NCI-H1417 (cell line): ENCODE measurements around the gene CNTN5.

Source experiments
- DNase-seq, 3 experiments: peaks; one replicate each; lab custom pipeline; 2025; lab: John Stamatoyannopoulos, UW

The CNTN5 gene

DNA sequence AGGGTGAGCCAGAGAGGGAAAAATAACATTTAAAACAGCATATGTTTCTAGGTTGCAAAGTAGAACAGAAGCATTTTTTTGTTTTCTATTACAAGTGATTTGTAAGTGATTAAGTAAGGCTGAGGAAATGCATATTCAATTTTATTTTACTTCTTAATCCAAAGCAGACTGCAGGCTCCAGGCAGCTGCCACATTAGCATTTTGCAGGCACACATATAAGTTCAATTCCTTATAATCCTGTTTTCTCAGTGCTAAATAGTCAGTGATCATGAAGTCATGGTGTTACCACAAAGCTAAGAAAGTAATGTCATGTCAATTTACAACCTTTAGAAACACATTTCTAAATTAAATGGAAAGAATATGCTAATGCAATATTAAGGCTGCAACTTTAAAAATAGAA lies 149.8 kb downstream of the CNTN5 start:
- DNase-seq, result no peak

DNA sequence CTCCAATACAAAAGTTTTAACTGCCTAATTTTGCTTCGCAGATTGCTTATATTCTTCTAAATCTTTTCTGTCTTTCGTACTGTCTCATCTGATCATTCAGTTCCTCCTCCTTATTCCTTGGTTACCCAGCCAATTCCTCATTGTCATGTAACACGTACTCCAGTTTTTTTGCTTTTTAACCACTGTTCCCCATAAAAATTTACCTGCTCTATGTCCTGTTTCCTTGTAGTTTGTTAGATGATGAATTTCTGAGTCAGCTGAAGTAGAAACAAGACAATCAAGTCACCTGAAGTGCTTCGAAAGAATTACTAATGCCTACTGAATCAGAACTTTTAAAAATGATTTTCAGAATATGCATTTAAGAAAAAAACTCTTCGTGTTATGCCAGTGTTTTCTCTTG lies 150.6 kb downstream of the CNTN5 start:
- no peak for DNase-seq

DNA sequence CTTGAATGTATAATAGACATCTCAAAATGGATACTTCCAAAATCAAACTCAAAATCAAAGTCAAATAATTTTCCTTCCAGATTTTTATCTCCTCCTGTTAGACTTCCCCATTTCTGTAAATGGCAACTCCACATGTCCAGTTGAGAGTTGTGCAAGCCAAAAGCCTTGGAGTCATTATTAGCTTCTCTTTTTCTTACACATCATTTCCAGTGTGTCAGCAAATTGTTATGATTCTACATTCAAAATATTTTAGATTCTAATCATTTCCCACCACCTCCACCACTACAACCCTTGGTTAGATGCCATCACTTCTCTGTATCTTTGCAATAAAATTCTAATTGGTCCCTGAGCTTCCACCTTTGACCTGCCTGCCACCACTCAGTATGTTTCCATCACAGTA lies 155.7 kb downstream of the CNTN5 start:
- no peak for DNase-seq

DNA sequence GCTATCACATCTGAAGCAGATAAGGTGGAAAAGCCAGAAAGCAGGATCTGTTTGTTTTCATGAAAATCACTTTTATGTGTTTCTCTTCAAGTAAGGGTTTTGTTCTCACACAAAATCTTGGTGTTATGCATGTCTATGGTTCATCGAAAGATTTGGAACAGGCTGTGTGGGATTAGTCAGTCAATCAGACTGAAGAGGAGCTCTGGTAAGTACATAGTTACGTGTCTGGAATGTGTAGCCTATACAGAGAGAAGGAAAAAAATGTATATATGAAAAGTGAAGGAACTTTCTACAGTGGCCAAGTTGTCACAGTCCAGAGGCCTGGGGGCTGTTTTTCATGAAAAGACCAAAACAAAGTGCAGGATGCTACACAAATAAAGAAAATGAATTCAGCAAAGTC lies 156.7 kb downstream of the CNTN5 start:
- no peak for DNase-seq

DNA sequence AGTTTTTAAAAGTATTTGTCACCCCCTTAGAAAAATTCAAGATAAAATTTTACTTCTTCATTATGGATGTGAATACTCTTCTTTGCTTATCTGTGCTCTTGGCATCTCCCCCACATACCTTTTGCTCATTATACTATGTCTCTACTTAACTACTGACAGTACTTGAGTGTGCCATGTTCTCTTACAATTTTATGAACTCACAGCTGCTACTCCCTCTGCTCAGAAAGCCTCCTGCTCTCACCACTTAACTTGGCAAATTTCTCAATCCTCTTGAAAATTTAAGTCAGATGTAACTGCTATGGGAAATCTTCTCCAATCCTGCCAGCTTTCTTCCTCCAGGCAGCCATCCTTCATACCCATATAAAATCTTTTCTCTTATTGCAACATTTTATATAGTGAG lies 163.4 kb downstream of the CNTN5 start:
- no peak for DNase-seq

DNA sequence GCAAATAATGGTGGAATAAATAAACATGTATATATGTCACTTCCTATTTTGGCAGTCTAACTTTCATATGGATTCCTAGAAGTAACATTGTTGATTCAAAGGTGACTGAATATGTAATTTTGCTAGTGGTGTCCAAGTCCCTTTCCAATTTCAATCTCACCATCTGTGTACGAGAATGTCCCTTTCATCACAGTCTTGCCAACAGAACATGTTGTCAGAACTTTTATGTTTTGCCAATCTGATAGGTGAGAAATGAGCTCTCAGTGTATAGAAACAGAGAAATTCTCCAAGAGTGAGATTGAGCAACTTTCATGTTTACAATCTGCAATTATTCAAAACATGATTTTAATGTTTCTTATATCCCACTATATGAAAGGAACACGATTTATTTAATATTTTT lies 167.5 kb downstream of the CNTN5 start:
- DNase-seq, result no peak

DNA sequence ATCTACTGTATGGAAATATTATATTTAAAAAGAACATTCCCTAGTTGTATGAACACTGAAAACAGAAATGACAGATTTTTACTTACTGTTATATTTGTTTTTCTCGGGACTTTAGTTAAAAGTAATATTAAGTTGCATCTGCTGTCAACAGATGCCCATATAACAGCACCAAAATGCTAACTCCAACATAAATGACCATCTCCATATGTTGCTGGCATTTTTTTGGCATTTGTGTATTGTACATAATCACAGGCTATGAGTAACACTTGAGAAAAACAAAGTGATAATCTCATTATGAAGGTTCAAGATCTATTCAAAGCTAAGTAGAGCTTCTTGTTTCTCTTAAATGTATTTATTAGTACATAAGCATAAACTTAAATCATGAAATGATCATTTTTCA lies 172.0 kb downstream of the CNTN5 start:
- no peak for DNase-seq

DNA sequence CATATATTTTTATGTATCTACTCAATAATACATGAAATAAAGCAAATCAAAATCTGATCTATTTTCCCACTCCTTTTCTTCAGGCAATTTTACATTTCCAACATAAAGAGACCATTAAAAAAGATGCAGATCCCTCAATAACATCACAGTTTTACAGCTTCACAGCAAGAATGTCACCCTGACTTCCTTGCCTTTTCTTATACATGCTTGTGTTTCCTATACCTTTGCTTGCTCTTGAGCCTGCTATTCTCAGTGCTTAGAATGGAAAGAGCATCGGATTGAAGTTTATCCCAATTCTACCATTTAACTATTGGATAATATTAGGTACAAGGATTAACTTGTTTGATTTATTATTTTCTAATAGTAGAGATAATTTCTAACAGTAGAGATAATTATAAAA lies 176.7 kb downstream of the CNTN5 start:
- DNase-seq, result no peak

DNA sequence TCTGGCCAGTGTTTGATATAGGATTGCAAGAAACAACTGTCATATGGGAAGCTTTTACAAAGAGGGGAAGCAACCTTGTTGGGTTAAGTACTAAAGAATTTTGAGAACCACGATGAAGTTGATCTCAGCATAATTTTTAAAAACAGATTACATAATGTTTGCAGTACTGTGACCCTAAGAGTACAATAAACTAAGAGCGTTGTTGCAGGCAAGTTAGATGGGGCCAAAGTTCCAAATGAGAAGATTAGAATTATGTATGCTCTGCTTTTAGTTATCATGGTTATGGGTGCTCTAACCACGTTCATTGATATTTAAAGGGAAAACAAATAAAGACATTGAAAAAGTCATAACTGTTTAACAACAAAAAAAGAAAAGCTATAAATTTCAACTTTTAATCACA lies 177.5 kb downstream of the CNTN5 start:
- DNase-seq, result no peak

DNA sequence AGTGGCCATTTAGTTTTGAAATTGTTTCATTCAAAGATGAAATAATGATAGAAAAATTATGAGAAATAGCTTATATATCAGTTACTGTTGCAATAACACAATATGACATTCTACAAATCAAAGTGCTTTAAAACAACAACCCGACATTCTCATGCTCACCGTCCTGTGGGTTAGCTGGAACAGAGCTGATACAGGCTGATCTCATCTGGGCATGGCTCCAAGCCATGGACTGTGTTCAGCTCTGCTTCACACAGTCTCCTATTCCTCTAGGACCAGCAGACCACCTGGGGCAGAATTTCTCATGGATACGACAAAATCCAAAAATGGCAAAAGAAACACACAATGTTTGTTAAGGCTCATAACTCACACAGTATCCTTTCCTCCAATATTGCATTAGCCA lies 178.6 kb downstream of the CNTN5 start:
- no peak for DNase-seq

DNA sequence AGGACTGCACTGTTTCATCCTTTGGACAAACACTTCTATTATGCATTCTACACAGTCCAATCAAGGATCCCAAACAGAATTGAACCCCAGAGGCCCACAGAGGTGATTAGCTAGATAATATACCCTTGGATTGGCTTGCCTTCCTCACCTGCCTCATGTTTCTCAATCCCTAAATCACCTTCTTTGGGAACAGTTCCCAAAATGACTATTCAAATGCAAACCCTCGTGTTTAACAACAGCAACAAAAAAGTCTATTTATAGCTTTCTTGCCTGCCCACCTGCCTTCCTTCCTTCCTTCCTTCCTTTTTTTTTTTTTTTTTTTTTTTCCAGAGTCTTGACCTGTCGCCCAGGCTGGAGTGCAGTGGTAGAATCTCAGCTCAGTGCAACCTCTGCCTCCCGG lies 180.0 kb downstream of the CNTN5 start:
- no peak for DNase-seq

DNA sequence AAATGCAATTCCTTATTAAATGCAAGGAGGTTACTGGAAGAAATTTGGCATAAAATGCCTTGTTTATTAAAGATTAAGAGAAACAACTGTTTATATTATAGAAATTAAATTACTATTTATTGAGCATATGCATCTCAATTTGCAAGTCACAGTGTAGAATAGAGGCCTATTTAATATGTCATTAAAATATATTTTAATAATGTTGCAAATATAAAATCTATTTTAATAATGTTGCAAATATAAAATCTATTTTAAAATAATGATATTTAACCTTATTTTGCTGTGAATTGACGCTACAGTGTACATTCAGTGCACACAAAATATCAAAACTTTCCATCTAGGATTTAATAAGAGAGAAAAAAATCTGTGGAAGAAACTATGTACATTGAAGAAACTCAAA lies 188.1 kb downstream of the CNTN5 start:
- no peak for DNase-seq

DNA sequence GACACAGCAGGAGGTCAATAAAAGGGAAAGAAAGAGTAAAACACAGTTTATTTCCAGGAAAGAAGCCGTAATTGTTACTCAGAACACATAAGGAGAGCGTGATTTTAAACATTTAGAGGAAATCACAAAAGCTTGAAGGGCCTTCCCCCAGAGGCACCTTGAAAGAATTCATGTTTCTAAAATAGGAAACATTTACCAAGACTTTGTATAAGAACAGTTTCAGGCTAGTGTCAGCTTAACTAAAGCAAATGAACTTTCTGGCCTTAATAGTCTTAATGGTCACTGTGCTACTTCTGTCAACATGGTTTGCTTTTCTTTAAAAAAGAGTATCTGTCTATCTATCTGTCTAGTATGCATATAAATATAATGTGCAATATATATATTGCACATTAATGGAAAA lies 208.8 kb downstream of the CNTN5 start:
- no peak for DNase-seq

DNA sequence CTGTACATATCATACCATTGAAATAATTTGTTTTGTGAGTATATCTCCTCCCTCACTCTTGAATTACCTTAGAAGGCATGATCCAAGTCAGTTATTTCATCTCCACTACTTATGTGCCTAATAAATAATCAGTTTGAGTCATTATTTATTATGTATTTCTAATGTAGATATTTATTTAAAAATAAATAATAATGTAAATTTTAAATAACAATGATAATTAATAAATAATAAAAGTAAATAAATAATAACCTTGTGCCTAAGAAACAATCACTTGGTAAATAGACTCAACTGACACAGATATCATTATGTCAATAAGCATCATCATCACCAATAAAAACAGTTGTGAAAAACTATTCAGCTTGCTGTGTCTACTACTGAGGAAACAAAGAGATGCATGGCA lies 213.8 kb downstream of the CNTN5 start:
- DNase-seq, result no peak

DNA sequence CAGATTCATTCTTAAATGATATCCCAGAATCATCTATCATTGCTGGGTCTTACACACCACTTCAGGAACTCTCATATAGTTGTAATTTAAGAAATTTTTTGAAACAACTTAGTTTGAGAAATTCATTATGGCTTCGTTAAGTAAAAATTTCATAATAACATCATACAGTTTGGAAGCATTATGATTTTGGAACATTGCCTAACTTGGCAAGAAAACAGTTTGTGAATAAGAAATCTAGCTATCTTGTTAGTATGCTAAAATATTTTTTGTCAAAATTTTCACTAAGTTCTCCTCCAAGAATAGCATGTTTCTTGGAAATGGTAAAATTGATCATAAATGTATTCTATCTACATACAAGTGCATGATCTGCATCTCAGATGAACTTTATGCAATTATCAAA lies 217.7 kb downstream of the CNTN5 start:
- DNase-seq, result no peak

DNA sequence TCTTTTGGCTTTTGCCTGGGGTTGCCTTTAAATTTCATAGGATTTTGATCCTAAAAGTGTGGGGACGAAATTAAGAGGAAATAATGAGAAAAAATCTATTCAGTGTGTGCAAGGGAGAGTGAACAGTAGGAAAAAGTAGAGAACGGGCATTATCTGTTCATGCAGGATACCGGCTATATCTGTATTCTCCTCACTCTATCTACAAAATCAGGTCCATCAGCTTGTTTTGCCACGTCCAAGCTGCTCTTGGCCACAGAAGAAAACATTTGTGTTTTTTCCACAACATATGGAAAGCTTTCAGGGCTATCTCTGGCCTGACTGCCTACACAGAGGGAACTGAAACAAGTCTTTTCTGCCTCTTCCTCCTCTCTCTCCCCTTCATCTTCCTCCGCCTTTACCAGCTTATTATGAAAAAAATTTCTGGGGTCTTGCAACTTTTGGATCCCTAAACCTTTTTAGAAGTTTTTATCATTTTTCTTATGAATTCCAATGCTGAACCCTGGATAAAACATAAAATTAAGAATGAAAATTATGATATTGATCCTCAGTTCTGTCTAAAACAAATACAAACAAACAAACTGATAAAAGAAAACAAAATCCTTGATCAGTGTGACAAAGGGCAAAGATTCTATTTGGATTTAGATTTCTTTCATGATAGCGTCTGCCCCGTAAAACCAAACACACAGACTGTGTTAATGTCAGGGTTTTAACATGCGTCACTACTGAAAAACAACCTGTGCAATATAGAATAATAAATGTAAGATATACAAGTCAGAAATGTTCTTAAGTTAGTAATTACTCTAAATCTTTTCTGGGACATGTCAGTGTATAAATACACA lies 219.7 kb downstream of the CNTN5 start:
- DNase-seq, result no peak

DNA sequence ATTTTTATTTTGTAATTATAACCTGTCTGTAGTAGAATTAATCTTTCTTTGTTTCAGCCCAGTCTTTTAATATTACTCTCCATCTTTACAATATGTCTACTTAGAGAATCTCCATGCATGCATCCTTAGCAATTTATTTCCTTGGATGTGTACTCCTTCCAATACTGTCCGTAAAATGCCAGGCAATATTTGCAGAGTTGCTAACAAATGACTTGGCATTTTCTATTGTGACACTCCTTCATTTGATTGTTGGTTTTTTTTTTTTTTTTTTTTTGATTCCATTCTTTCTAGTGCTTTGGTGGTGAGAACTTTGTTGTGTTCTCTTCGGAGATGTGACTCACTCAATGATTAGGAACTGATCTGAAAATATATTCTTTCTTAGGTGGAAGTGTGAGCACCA lies 220.3 kb downstream of the CNTN5 start:
- no peak for DNase-seq

DNA sequence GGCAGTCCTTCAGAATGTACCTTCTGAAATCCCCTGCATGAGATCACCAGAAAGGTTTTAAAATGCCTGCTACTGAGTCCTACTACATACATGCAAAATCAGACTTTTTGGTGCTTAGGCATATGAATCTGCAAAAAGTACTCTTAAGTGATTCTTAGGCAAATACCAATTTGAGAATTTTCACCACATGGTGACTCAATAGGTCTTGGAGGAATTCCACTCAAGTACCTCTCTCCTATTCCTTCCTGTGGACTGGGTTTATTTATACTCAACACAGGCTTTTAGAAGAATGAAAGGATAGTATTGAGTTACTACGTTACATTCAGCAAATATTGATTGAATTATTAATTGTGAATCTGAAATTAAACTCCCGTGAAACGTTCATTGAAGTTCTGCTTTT lies 223.9 kb downstream of the CNTN5 start:
- DNase-seq, result no peak

DNA sequence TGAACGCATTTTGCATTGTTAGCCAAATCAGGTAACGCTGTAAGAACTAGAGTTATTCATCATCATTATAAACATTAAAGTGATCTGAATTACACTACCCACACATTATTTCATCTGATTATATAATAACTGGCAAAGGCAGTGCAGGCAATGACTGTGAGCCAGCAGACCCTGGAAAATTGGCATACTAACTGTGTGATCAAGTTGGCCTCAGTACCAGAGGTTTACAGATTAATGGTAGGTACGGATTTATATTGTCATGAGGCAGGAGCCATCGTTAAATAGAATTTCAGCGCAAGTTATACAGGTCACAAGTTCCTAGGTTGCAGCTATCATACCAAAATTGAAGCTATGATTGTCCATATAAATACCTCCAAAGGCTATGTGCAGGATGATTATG lies 225.4 kb downstream of the CNTN5 start:
- DNase-seq, result no peak

DNA sequence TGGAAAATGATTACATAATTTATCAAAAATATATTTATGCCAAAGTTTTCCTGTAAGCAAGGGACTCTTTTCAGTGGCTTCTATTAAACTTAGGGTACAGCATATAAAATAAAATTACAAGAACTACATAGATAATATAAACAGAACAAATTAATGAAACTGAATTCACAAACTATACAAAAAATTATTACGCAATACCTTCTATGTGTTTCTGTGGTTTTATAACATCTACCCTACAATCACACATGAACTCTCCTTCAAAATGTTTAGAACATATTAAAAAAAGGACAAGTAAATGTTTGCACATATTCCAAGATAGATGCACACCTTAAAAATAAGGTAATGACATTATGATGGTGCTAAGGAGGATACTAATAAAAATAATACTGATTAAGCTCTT lies 235.9 kb downstream of the CNTN5 start:
- no peak for DNase-seq

DNA sequence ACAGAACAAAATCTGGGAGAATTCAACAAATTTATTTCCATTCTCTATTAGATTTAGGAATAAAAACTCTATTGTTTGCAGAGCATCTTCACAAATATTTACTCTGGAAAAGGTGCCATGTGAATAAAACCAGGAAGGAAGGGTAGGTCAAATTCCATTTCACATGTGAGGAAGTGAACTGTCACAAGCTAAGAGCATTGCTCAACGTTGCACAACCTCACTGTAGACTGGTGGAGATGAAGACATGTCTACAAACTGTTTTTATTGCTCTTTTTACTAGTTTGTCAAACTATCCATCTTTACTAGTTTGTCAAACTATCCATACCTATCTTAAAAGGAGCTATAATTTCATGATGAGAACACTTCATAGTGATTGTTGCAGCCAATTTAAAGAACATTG lies 236.4 kb downstream of the CNTN5 start:
- DNase-seq, result no peak

DNA sequence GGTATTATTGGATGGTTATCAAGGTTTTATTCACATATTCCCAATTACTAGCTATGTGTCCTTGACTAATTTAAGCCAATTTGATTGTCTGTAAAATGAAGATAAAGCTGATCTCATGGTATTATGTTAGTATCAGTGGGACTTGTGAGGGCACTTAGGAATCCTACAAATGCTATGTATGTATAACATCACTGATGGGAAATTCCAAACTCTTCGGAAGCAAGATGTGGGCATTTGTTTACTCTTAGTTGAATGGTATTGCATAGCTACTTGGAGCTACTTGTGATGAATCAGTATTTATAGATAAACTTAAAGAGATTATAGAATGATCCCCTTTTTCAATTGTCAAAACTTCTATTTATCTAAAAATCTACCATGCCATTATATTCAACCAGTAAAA lies 239.9 kb downstream of the CNTN5 start:
- no peak for DNase-seq

DNA sequence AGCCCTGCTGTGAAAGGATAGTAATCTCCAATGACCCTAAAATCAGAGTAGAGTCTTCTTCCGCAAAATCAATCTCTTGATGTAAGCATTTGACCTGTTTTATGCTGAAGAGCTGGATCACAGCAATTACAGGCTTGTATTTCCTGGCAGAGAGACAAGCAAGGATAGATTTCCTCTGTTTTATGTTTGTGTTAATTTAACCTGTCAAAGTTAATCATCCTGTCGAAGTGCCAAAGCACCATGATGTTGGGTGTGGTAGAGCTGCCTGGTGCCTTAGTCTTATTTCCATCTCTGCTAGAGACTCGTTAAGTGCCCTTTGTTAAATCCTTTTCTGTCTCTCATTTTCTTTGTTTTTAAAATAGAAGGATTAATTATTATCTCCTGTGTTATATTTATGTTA lies 248.1 kb downstream of the CNTN5 start:
- peak; percentile 17 to 95 (median 62) for DNase-seq

DNA sequence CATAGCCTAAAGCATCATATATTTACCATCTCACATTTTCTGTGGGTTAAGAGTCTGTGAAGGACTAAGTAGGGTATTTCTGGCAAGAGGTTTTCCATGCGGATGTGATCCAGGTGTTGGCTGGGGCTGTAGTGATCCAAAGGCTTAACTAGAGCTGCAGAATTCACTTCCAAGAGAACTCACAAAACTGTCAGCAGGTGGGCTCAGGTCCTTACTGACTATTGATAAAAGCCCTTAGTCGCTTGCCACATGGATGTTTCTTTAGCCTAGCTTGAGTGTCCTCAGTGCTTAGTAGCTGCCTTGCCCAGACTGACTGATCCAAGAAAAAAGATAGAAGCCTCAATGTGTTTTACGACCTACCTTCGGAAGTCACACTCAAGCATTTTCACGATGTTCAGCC lies 250.8 kb downstream of the CNTN5 start:
- no peak for DNase-seq
